K562 (cell line): Measurements from ENCODE around the gene MRPS18B. TPM values are rescaled to one million over a fixed set of nuclear protein-coding genes. Genes with fewer than 3 reads are reported as not detected.

Experiments used
- CXXC5 ChIP-seq: fragments of 250-450 bp; sonication (Bioruptor Pico); IDR thresholded peaks from 2 replicates; pipeline ENCODE4 v1.8.0; 2022; ENCODE audit warnings: inconsistent platforms, mild to moderate bottlenecking, moderate library complexity
- DACH1 ChIP-seq: fragments of 450-650 bp; IDR thresholded peaks from 2 replicates; pipeline ENCODE4 v1.6.1; 2018; ENCODE audit not compliant: partially characterized antibody
- EHMT2 ChIP-seq: fragments of 450-650 bp; IDR thresholded peaks from 2 replicates; pipeline ENCODE4 v1.6.1; 2018; ENCODE audit warnings: antibody characterized with exemption
- GABPB2 ChIP-seq: fragments of 250-450 bp; sonication (Bioruptor Pico); conservative IDR thresholded peaks from 2 replicates; pipeline ENCODE4 v1.5.1; 2021; ENCODE audit warnings: mild to moderate bottlenecking
- HDGF ChIP-seq: fragments of 450-650 bp; IDR thresholded peaks from 2 replicates; pipeline ENCODE4 v1.6.1; 2016
- HEY1 ChIP-seq: fragments of 250-450 bp; sonication (Bioruptor Pico); IDR thresholded peaks from 2 replicates; pipeline ENCODE4 v1.5.0; 2020; ENCODE audit warnings: mild to moderate bottlenecking, moderate library complexity, borderline replicate concordance
- NCOA6 ChIP-seq: fragments of 450-650 bp; IDR thresholded peaks from 2 replicates; pipeline ENCODE4 v1.6.1; 2017; ENCODE audit warnings: mild to moderate bottlenecking
- NEUROD1 ChIP-seq: fragments of 150-350 bp; IDR thresholded peaks from 2 replicates; pipeline ENCODE4 v1.6.1; 2014; ENCODE audit warnings: borderline replicate concordance, low read length, low read depth; ENCODE audit not compliant: partially characterized antibody
- NFRKB ChIP-seq: fragments of 450-650 bp; IDR thresholded peaks from 2 replicates; pipeline ENCODE4 v1.6.1; 2016; ENCODE audit warnings: low read depth
- PCBP2 ChIP-seq: fragments of 200-400 bp; formaldehyde crosslinking; IDR thresholded peaks from 2 replicates; pipeline ENCODE4 v1.6.1; 2018; ENCODE audit warnings: low read length, low read depth, mild to moderate bottlenecking, moderate library complexity; ENCODE audit not compliant: poor library complexity, severe bottlenecking
- RCOR1 ChIP-seq, 2 experiments: IDR thresholded peaks; 2 replicates each; pipeline ENCODE4 v1.6.1; 2012; ENCODE audit warnings: low read depth in 2 of 2, low read length in 2 of 2, borderline replicate concordance in 1 of 2, improper control_type of control experiment in 1 of 2
- RFX7 ChIP-seq: fragments of 250-450 bp; sonication (Bioruptor Pico); IDR thresholded peaks from 2 replicates; pipeline ENCODE4 v1.5.1; 2021; ENCODE audit warnings: mild to moderate bottlenecking
- SMARCC2 ChIP-seq: fragments of 450-650 bp; IDR thresholded peaks from 2 replicates; pipeline ENCODE4 v1.6.1; 2017; ENCODE audit warnings: antibody characterized with exemption, moderate library complexity, mild to moderate bottlenecking, low read depth
- SREBF2 ChIP-seq: sonication (generic); formaldehyde crosslinking; IDR thresholded peaks from 2 replicates; pipeline ENCODE4 v1.4.0; 2020; ENCODE audit warnings: mild to moderate bottlenecking, missing genetic modification reagents
- SRSF7 ChIP-seq: fragments of 200-400 bp; formaldehyde crosslinking; optimal IDR thresholded peaks from 2 replicates; pipeline ENCODE3; 2017; ENCODE audit warnings: mild to moderate bottlenecking, low read depth, low read length
- TRIM28 ChIP-seq: fragments of 450-650 bp; IDR thresholded peaks from 2 replicates; pipeline ENCODE4 v1.6.1; 2017
- ZNF239 ChIP-seq: fragments of 250-450 bp; sonication (Bioruptor Pico); IDR thresholded peaks from 2 replicates; pipeline ENCODE4 v1.4.0; 2020; ENCODE audit warnings: mild to moderate bottlenecking
- ZNF274 ChIP-seq: IDR thresholded peaks from 2 replicates; pipeline ENCODE4 v1.6.1; 2011; ENCODE audit warnings: low read depth, mild to moderate bottlenecking, low read length, moderate library complexity, borderline replicate concordance
- ZSCAN32 ChIP-seq: fragments of 450-650 bp; formaldehyde crosslinking; IDR thresholded peaks from 2 replicates; pipeline ENCODE4 v1.4.0; 2020; ENCODE audit warnings: mild to moderate bottlenecking, moderate library complexity
- polyA plus RNA-seq, 8 experiments: library from polyadenylated mRNA; depleted of rRNA in 4 of 8; stranded (reverse) in 5 of 8; unstranded in 3 of 8; fragments of >200 nt; fragmentation: Nextera tagmentation in 2 of 8; fragmentation: Illumina TruSeq in 1 of 8; extraction: Ambion mirVana in 2 of 8; extraction: Trizol in 1 of 8; gene quantifications; 2 replicates each; pipeline versions ENCODE4 v1.2.1 to v1.2.3, GENCODE V29; 2011 to 2014; ENCODE audit warnings: inconsistent platforms in 1 of 8, missing spikeins in 1 of 8
- total RNA-seq, 7 experiments: library from RNA; depleted of rRNA in 6 of 7; stranded (reverse); fragments of >200 nt in 6 of 7; fragmentation: Illumina TruSeq in 2 of 7; extraction: Trizol in 2 of 7; gene quantifications; 2 replicates each; pipeline versions ENCODE4 v1.2.1 to v1.2.3, GENCODE V29; 2011 to 2021; ENCODE audit warnings: low replicate concordance in 1 of 7
- TF ChIP-seq, protein P1 (sequence below): fragments of 450-650 bp; IDR thresholded peaks from 2 replicates; pipeline ENCODE4 v1.6.1; 2017; ENCODE audit warnings: antibody characterized with exemption, mild to moderate bottlenecking
- TF ChIP-seq, protein P2 (sequence below): fragments of 450-650 bp; IDR thresholded peaks from 2 replicates; pipeline ENCODE4 v1.6.1; 2014; ENCODE audit warnings: low read depth, mild to moderate bottlenecking, moderate library complexity, borderline replicate concordance

The MRPS18B gene
- total and polyA plus RNA-seq, 9 of the 15 experiments (the other 6 are each of a cell fraction or from before 2014, with no cell fraction given), result 132 to 383 (median 178) TPM

DNA sequence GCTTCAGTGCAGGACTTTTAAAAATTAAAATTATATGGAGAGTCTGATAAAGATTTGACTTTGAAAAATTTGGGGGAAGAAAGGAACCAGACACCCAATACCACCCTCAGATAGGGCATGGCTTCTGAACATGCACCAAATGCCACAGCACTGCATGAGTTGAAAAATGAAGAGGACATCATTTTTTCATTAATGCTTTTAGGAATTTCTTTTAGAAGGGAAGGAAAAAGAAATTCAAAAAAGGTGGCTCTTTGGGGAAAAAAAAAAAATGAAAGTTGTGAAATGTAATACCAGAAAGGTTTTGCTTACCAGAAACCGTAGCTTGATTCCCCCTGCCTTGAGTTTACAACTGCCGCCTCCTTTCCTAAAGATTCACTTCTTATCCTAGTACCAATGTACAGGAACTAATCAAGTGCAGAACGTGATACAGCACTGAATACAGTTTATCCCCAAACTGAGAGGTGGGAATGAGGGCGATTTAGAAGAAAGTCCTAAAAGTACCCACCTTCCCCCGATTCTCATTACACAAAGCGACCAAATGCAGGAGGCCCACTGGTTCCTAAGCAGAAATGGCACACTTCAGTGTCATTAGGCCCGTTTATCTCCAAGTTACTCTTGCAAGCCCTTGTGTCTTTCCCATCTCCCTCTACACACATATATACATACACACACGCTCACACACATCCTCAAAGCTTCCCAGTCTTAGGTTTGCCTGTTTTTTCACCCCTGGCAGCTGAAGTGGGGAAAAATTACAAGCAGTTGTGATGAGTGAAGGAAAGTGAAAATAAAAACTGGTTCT is 3.4 kb upstream of the MRPS18B start (continued):
- TF ChIP-seq EHMT2 (no peak), HDGF (no peak; the same call in 1 of the 2 replicates), NCOA6 (0 out of 2 replicates have a peak, but pooled peaks have one; percentile 13), NEUROD1 (no peak), ZNF274 (no peak), GABPB2 (peak; percentile 85), RFX7 (CRISPR knock-in tag) (no peak), SMARCC2 (no peak), DACH1 (no peak), ZSCAN32 (CRISPR knock-in tag) (peak; percentile 66; the same call in 1 of the 2 replicates), RCOR1 (IDR thresholded peaks at IDR 0.05; ENCODE audit: borderline replicate concordance in 1 of 2, low read depth in 2 of 2, low read length in 2 of 2) (no peak), HEY1 (CRISPR knock-in tag) (no peak), PCBP2 (no peak), NFRKB (no peak), SREBF2 (CRISPR knock-in tag) (no peak), TRIM28 (0 out of 2 replicates have a peak, but pooled peaks have one; percentile 15), ZNF239 (no peak), CXXC5 (CRISPR knock-in tag) (no peak), SRSF7 (no peak)
- TF ChIP-seq, protein P1, sequence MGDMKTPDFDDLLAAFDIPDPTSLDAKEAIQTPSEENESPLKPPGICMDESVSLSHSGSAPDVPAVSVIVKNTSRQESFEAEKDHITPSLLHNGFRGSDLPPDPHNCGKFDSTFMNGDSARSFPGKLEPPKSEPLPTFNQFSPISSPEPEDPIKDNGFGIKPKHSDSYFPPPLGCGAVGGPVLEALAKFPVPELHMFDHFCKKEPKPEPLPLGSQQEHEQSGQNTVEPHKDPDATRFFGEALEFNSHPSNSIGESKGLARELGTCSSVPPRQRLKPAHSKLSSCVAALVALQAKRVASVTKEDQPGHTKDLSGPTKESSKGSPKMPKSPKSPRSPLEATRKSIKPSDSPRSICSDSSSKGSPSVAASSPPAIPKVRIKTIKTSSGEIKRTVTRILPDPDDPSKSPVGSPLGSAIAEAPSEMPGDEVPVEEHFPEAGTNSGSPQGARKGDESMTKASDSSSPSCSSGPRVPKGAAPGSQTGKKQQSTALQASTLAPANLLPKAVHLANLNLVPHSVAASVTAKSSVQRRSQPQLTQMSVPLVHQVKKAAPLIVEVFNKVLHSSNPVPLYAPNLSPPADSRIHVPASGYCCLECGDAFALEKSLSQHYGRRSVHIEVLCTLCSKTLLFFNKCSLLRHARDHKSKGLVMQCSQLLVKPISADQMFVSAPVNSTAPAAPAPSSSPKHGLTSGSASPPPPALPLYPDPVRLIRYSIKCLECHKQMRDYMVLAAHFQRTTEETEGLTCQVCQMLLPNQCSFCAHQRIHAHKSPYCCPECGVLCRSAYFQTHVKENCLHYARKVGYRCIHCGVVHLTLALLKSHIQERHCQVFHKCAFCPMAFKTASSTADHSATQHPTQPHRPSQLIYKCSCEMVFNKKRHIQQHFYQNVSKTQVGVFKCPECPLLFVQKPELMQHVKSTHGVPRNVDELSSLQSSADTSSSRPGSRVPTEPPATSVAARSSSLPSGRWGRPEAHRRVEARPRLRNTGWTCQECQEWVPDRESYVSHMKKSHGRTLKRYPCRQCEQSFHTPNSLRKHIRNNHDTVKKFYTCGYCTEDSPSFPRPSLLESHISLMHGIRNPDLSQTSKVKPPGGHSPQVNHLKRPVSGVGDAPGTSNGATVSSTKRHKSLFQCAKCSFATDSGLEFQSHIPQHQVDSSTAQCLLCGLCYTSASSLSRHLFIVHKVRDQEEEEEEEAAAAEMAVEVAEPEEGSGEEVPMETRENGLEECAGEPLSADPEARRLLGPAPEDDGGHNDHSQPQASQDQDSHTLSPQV, result 0 out of 2 replicates have a peak, but pooled peaks have one; percentile 48
- TF ChIP-seq, protein P2, sequence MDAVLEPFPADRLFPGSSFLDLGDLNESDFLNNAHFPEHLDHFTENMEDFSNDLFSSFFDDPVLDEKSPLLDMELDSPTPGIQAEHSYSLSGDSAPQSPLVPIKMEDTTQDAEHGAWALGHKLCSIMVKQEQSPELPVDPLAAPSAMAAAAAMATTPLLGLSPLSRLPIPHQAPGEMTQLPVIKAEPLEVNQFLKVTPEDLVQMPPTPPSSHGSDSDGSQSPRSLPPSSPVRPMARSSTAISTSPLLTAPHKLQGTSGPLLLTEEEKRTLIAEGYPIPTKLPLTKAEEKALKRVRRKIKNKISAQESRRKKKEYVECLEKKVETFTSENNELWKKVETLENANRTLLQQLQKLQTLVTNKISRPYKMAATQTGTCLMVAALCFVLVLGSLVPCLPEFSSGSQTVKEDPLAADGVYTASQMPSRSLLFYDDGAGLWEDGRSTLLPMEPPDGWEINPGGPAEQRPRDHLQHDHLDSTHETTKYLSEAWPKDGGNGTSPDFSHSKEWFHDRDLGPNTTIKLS, result no peak
